Neural cell (in vitro differentiated cells): ENCODE measurements around the gene DNAJC5. TPM values are rescaled to one million over a fixed set of nuclear protein-coding genes. Genes with fewer than 3 reads are reported as not detected.

ENCODE experiments used
- H2AFZ ChIP-seq: fragments of 200-600, 300-800 bp; sonication (generic), shearing (Covaris generic); 2 replicates; pipeline ENCODE4 v1.6.0; 2014; ENCODE audit warnings: low read depth, mild to moderate bottlenecking, antibody characterized with exemption, low read length, moderate library complexity
- H3F3A ChIP-seq: fragments of 200-600 bp; shearing (Covaris generic); 2 replicates; pipeline ENCODE4 v1.6.1; 2016; ENCODE audit warnings: mild to moderate bottlenecking, moderate library complexity, mixed read lengths, antibody characterized with exemption, low read length; ENCODE audit not compliant: insufficient read depth, poor library complexity, severe bottlenecking
- H3K27ac ChIP-seq: fragments of 200-600, 300-800 bp; sonication (generic), shearing (Covaris generic); 2 replicates; pipeline ENCODE4 v1.5.1; 2014; ENCODE audit warnings: mild to moderate bottlenecking, low read length, moderate library complexity
- H3K27me3 ChIP-seq: fragments of 300-800, 200-600 bp; sonication (generic), shearing (Covaris generic); 2 replicates; pipeline ENCODE4 v1.6.0; 2014; ENCODE audit warnings: mild to moderate bottlenecking, low read depth, low read length, moderate library complexity; ENCODE audit not compliant: insufficient read depth
- H3K36me3 ChIP-seq: fragments of 300-800, 200-600 bp; sonication (generic), shearing (Covaris generic); 2 replicates; pipeline ENCODE4 v1.5.1; 2014; ENCODE audit warnings: mild to moderate bottlenecking, antibody characterized with exemption, low read length, moderate library complexity; ENCODE audit not compliant: insufficient read depth
- H3K4me2 ChIP-seq: fragments of 300-800, 200-600 bp; sonication (generic), shearing (Covaris generic); 2 replicates; pipeline ENCODE4 v1.6.0; 2014; ENCODE audit warnings: mild to moderate bottlenecking, low read length
- H3K4me3 ChIP-seq: fragments of 300-800, 200-600 bp; sonication (generic), shearing (Covaris generic); 2 replicates; pipeline ENCODE4 v1.5.1; 2014; ENCODE audit warnings: mild to moderate bottlenecking, low read length, moderate library complexity
- H3K79me2 ChIP-seq: fragments of 200-600 bp; shearing (Covaris generic); replicated peaks from 2 replicates; pipeline ENCODE4 v1.6.0; 2014; ENCODE audit warnings: mild to moderate bottlenecking, low read length, moderate library complexity; ENCODE audit not compliant: insufficient read depth
- H3K9ac ChIP-seq: fragments of 300-800, 200-600 bp; sonication (generic), shearing (Covaris generic); 2 replicates; pipeline ENCODE4 v1.6.1; 2016; ENCODE audit warnings: mild to moderate bottlenecking, low read length, mixed read lengths
- H3K9me2 ChIP-seq: fragments of 200-600 bp; shearing (Covaris generic); 2 replicates; pipeline ENCODE4 v1.6.1; 2016; ENCODE audit warnings: mild to moderate bottlenecking, low read length, mixed read lengths; ENCODE audit not compliant: insufficient read depth
- H3K9me3 ChIP-seq: fragments of 200-600, 300-800 bp; sonication (generic), shearing (Covaris generic); 2 replicates; pipeline ENCODE4 v1.6.1; 2016; ENCODE audit warnings: mild to moderate bottlenecking, mixed run types, low read length, moderate library complexity, mixed read lengths
- H4K20me1 ChIP-seq: fragments of 200-600 bp; shearing (Covaris generic); 2 replicates; pipeline ENCODE4 v1.6.1; 2016; ENCODE audit warnings: mild to moderate bottlenecking, mixed run types; ENCODE audit not compliant: insufficient read depth
- CTCF ChIP-seq: fragments of 450-650 bp; IDR thresholded peaks from 2 replicates; pipeline ENCODE4 v1.5.1; 2014; ENCODE audit warnings: antibody characterized with exemption, mild to moderate bottlenecking, moderate library complexity; ENCODE audit not compliant: poor library complexity, severe bottlenecking
- EP300 ChIP-seq: fragments of 450-650 bp; conservative IDR thresholded peaks from 2 replicates; pipeline ENCODE4 v1.6.1; 2014; ENCODE audit warnings: antibody characterized with exemption, mild to moderate bottlenecking, moderate library complexity; ENCODE audit not compliant: poor library complexity, severe bottlenecking
- EZH2 ChIP-seq: fragments of 200-600, 300-800 bp; shearing (Covaris generic), sonication (generic); IDR thresholded peaks from 2 replicates; pipeline ENCODE4 v1.6.1; 2014; ENCODE audit warnings: antibody characterized with exemption, low read length, borderline replicate concordance, mild to moderate bottlenecking; ENCODE audit not compliant: insufficient read depth, poor library complexity, severe bottlenecking
- MXI1 ChIP-seq: fragments of 450-650 bp; conservative IDR thresholded peaks from 2 replicates; pipeline ENCODE4 v1.6.1; 2014; ENCODE audit warnings: antibody characterized with exemption, mild to moderate bottlenecking; ENCODE audit not compliant: poor library complexity, severe bottlenecking
- POLR2AphosphoS5 ChIP-seq: IDR thresholded peaks from 2 replicates; pipeline ENCODE4 v1.6.1; 2012
- RAD21 ChIP-seq: fragments of 450-650 bp; conservative IDR thresholded peaks from 2 replicates; pipeline ENCODE4 v1.6.1; 2014; ENCODE audit warnings: antibody characterized with exemption, mild to moderate bottlenecking, moderate library complexity
- REST ChIP-seq: IDR thresholded peaks from 2 replicates; pipeline ENCODE4 v1.6.1; 2012; ENCODE audit warnings: borderline replicate concordance
- SMC3 ChIP-seq: fragments of 450-650 bp; conservative IDR thresholded peaks from 2 replicates; pipeline ENCODE4 v1.6.1; 2014; ENCODE audit warnings: antibody characterized with exemption, mild to moderate bottlenecking, moderate library complexity; ENCODE audit not compliant: poor library complexity
- TAF1 ChIP-seq: IDR thresholded peaks from 2 replicates; pipeline ENCODE4 v1.6.1; 2012; ENCODE audit warnings: low read depth
- polyA plus RNA-seq: library from polyadenylated mRNA; depleted of rRNA; stranded (reverse); fragments of >200 nt; gene quantifications from 2 replicates; pipeline ENCODE4 v1.2.3, GENCODE V29; 2014

Gene DNAJC5
- polyA plus RNA-seq, 1 donor from 2014 or later = 82.8 TPM

DNA sequence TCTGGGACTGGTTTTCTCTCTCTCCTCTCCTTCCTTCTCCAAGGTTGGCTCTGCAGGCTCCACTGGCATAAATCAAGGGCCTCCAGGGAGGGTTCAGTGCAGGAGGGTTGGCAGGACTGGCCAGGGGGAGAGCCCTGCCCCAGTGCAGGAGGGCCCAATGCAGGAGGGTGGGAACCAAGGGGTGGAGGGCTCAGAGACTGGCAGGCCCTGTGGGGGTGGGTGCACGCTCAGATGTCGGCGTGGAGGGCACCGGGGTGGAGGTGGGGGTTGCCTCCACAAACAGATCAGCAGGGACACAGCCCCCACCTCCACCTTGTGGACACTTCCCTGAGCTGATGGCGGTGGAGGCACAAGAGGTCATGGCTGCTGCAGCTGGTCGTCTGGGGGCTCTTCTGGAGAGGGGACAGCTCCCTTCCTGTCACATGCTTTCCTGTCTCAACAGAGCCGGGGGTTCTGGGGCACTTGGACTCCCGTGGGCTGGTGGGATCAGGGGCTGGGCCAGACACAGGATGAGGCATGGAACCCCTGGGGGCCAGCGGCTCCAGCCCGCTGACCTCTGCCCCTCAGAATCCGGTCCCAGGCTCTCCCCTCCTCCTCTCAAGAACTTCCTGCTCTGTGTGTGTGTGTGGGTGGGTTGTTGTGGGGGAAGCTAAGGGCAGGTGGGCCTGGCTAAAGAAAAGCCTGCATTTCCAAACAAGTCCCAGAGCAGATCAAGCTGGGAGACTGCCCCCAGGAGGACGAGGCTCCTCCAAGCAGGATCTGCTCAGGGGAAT is 36.3 kb upstream of the DNAJC5 start:
- no peak overlapping the region for H3K9ac ChIP-seq
- no peaks in the 10 kb centered on the region for H3K36me3 ChIP-seq
- no peaks in the 10 kb centered on the region for H3K9me3 ChIP-seq
- H3K27ac ChIP-seq = no peak overlapping the region
- H3F3A ChIP-seq = no peaks in the 10 kb centered on the region
- no peak overlapping the region for H2AFZ ChIP-seq
- no peaks in the 10 kb centered on the region for H3K79me2 ChIP-seq
- no peaks in the 10 kb centered on the region for H3K27me3 ChIP-seq
- no peaks in the 10 kb centered on the region for H4K20me1 ChIP-seq
- TF ChIP-seq CTCF (no peak), TAF1 (no peak), SMC3 (no peak), EZH2 (no peak), MXI1 (no peak), EP300 (no peak), POLR2AphosphoS5 (no peak), RAD21 (no peak)
- no peak overlapping the region for H3K4me3 ChIP-seq
- no peak overlapping the region for H3K4me2 ChIP-seq
- H3K9me2 ChIP-seq = no peaks in the 10 kb centered on the region

GRCh38 chr20:63859166-63859699 is 35.7 kb upstream of the DNAJC5 start:
- Histone ChIP-seq H4K20me1 (no peaks in the 10 kb centered on the region), H3K36me3 (no peaks in the 10 kb centered on the region), H3K4me3 (no peak overlapping the region), H3K9ac (no peak overlapping the region), H3K9me3 (no peaks in the 10 kb centered on the region), H3K4me2 (no peak overlapping the region), H3K79me2 (no peaks in the 10 kb centered on the region), H3K27ac (no peak overlapping the region), H2AFZ (no peak overlapping the region), H3K27me3 (no peaks in the 10 kb centered on the region), H3F3A (no peaks in the 10 kb centered on the region), H3K9me2 (no peaks in the 10 kb centered on the region)
- no peak for TF ChIP-seq REST
